ENCODE measurements around the gene GCN1.

Gene GCN1

DNA sequence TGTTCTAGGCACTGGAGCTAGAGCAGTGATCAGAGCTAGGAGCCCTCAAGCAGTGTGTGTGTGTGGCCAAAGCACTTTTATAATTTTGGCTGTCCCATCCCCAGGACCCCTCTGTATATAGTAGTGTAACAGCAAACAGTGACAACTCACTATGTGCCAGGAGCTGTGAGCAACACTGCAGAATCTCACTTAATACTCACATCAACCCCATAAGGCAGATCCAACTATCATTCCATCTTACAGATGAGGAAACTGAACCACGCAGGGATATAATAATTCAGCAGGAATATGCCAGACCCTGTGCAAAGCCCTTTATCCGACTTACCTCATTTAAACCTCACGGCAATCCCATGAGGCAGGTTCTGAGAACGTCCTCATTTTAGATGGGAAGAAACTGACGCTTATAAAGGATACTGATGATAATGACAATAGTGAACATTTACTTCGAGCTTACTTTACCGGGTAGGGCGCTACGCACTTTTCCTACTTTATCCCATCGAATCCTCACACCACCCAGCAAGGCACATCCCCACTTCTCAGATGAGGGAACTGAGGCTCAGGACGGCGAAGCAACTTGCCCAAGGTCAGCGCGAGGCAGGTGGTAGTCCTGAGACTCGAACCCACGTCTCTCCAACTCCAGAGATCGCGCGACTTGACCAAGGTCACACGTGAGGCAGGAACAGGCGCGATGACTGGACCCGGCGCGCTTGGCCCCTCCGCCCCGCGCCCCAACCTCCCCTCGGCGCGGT, 78.6 kb downstream of the GCN1 start:
- no peak for DNase-seq (ENCODE audit: low spot score)

DNA sequence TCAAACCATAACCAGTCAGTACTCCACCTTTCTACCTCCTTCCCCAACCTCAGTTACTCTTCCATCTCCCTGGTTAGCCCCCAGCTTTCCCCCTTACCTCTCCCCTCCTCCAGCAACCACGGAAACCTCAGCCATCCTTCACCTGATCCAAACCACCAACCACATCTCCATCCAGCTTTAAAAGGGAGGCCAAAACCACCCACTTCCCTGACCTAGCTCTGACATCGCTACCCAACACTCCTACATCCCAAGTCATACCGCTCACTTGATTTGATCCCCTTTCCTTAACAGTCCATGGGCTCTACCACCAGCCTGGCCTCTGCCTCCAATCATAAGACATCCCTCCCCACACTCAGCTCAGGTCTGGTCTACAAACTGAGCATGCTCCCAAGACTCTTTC, 79.4 kb downstream of the GCN1 start:
- DNase-seq (ENCODE audit: low spot score): no peak

DNA sequence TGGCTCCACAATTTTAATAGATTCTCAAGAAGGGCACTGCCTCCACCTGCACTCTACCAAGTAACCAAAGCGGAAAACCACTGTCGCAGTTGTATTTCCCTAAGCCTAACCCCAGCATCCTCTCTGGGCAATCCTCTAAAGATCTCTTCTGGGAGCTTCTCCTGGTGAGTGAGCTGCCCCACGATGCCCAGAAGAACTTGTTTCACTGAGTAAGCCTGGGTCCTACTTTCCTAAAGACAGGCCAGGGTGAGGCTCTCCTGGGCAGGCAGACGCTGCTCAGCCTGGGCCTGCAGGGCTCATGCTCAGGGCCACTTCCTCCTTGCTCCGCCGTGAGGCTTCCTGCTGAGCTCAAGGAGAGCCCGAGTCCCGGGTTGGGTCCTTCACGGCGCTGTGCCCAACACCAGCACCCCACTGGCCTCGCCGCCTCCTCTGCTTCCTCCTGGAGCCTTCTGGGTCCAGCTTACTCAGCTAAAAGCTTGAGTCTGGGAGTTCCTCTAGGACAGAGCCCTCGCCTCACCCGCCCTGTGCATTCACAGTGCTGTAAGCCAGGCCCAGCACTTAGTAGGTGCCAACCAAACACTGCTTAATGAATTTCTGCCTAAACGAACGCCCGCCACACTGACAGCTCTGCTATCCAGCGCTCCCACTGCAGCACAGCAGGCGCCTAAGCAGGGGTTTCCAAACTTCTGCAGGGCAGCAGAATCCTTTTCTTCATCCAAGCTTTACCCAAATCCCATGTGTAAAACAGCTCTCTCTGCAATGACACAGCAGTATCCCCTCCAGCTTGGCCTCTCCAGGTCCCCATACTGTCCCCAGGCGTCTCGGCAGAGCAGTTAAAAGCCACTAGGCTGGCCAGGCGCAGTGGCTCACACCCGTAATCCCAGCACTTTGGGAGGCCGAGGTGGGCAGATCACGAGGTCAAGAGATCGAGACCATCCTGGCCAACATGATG, 83.7 kb downstream of the GCN1 start:
- DNase-seq (ENCODE audit: low spot score): peak; percentile 26

DNA sequence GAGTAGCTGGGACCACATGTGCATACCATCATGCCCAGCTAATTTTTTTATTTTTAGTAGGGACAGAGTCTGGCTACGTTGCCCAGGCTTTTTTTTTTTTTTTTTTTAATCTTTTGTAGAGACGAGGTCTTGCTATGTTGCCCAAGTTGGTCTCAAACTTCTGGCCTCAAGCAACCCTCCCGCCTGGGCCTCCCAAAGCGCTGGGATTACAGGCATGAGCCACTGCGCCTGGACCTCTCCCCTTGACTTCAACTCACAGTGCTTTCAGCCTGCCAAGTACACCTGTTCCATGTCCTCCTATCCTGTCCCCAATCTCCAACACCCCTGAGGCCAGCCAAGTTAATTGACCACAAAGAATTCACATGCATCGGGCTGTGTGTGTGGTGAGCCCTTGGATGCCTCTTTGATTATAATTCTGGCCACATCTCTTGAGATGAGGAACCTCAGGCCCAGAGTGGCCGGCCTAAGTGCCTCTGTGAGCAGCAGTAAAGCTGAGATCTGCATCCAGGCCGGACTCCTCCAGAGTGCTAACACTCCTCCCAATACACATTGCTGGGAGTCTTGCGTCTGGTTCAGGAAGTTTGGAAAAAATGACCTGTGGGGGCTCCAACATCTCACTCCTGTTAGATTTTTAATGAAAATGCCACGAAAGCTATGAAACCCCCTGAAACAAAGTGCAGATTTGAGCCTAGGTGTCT, 84.8 kb downstream of the GCN1 start:
- DNase-seq (ENCODE audit: low spot score): no peak

DNA sequence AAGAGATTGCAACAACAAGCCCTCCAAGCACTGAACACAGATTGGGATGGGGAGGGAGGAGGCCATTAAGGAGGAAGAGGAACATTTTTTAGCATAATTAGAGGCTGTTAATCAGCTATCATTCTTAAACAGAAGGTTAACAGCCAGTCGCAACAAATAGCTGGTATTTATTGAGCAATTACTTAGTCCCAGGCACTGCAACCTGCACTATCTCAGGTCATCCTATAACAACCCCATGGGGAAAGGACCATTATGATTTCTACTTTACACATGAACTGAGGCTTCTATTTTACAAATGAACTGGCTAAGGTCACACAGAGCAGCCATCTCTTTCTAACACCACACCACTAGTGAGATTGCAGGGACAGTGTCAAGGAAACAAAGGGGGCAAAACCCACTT, 88.4 kb downstream of the GCN1 start:
- DNase-seq (ENCODE audit: low spot score): no peak

DNA sequence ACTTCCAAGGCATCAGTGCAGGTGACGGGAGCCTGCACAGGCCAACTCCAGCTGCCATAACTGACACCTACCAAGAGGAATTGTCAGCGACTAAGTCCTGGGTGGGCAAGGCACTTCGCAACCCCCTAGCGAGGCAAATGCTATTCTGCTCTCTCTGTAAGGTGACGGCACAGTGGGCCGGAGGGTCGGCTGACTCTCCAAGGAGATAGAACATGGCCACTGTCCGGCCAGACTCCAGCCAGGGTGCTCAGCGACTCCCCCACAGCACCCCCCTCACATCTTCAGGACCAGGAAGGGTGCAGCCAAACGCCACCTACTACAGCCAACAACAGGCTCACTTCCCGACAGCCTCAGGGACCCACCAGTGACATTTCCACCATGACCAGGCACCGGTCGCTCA, 91.1 kb downstream of the GCN1 start:
- DNase-seq (ENCODE audit: low spot score): no peak

DNA sequence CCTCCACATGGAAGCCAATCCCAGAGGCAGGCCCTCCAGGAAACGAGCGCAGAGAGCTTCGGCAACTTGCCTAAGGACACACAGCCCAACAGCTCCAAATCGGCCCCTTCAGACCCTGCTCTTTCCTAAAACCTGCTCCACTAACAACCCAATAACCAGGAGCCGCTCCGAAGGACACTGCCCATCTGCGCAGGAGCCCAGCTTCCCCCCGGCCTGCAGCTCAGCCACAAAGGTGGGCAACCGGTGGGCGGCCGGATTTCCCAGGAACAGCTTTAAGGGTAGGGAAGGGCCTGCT, 91.5 kb downstream of the GCN1 start:
- no peak for DNase-seq (ENCODE audit: low spot score)

DNA sequence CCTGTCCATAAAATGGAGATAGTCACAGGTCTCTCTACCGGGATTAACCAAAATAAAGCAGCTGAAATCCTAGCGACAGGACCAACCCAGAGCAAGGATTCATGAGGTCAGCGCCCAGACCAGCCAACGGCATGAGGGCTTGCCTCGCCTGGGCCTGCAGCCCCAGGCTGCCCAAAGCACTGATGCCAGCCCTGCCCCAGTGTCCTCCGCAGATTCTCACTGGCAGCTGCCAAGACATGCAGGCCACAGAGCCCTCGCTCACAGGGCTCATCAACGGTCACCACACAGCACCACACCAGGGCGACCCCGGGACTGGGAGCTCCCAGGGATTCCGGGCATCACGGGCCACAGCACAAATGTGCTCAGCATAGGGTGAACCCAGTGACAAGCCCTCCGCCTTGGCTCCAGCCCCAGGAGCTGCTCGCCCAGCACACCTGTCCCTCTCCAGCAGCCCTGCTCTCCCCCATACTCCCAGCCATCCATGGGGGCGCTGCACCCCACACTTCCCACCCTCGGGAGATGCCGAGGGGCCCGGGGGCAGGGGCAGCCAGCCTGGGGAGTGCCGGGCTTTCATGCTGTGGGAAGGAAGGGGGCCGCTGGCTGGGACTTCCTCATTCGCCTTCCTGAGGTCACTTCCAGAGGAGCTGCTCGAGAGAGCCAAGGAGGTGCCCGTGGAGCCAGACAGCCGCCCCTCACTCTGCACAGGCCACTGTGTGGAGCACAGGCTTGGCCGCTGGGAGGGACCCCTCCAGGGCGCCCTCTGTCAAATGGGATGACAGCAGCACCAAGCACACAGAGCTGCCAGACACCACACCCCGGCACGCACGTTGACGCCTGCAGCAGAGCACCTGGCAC, 92.1 kb downstream of the GCN1 start:
- no peak for DNase-seq (ENCODE audit: low spot score)

DNA sequence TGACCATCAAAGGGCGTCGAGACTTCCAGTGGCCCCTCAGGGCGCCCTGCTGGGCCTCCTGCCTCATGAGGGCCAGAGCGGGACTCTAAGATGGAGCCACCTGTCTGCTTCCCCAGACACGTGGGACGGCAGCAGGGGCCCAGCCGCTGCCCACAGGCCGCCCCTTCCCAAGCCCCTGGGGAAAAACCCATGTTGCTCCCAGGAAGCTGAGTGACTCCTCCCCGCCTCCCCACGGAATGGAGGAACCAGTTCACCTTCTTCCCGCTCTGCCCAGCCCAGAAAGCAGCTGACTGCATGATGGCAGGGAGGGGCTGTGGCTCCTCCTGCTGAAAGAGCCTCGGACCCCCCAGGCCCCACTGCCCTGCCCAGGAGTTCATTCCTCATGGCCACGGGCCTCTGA, 92.9 kb downstream of the GCN1 start:
- DNase-seq (ENCODE audit: low spot score): no peak

DNA sequence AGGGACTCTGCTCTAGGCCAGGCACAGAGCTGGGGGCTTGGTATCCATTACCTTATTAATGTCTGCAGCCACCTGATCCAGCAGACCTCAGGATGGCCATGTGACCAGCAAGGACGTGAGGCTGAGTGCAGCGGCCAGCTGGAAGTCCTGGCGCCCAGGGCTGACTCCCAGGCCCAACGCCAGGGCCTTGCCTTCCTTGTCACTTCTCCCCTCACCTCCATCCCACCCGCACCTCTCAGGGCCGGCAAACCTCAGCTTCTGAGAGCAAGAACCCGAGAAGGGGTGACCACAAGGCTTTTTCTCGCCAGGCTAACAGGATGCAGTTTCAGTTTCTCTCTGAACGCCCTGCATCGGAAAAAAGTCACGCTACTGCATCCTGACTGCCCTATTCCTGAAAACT, 93.3 kb downstream of the GCN1 start:
- no peak for DNase-seq (ENCODE audit: low spot score)

DNA sequence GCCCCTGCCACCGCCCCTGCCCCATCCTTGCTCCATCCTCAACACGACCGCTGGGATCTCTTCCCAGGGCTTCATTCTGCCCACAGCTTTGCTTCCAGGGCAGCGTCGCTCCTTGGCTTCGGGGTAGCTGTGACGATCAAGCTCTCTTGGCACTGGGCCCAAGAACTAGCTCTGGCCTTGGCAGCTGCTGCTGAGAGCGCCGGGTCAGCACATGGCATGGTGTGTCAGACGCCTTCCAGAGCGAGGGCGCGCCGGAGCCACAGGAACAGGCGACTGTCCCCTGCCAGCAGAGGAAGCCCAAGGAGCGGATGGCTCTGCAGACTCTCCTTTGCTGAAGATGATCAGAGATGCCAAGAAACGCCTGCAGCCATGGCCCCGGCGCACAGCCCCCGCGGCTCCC, 93.9 kb downstream of the GCN1 start:
- DNase-seq (ENCODE audit: low spot score): no peak

DNA sequence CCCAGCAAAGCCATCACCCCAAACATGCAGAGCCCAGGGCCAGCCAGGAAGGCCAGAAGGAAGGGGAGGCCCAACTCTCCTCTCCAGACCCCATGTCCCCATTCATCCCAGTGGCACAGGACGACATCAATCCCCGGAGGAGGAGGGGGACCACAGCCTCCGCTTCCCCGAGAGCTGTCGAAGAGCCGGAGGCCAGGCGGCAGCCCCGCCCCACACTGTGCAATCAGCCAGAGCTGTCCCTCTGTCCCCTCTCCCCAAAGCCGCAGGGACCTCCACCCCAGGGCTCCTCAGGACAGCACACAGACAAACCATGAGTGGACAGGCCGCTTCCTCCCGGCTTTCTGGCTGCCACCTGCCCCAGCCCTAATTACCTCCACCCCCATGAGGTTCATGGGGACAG, 94.8 kb downstream of the GCN1 start:
- no peak for DNase-seq (ENCODE audit: low spot score)

DNA sequence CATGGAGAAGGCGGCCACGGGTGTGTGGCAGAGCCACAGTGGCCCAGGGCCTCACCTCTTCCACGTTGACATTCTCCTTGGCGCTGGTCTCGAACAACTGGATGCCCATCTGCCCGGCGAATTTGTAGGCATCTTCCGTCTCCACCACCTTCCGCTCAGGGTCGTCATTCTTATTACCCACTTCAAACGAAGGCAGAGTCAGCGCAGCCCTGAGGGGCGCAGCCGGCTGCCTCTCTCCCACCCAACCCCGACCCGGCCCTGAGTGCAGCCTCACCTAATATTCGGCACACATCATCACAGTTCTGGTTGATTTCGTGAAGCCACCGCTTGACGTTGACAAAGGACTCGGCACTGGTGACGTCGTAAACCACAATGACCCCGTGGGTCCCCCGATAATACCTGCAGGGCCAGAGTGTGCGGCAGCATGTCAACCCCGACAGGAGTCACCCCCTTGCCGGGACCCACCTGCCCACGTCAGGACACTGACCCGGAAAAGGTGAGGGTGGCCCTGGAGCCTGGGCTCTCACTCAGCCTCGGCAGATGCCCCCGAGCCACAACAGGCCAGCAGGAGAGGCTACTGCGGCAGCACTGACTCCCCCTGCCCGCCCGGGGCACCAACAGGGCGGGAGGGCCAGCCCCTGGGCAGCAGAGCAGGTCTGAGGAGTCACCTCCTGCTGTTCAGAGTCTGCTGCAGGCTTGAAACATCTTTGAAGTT, 95.6 kb downstream of the GCN1 start:
- no peak for DNase-seq (ENCODE audit: low spot score)

DNA sequence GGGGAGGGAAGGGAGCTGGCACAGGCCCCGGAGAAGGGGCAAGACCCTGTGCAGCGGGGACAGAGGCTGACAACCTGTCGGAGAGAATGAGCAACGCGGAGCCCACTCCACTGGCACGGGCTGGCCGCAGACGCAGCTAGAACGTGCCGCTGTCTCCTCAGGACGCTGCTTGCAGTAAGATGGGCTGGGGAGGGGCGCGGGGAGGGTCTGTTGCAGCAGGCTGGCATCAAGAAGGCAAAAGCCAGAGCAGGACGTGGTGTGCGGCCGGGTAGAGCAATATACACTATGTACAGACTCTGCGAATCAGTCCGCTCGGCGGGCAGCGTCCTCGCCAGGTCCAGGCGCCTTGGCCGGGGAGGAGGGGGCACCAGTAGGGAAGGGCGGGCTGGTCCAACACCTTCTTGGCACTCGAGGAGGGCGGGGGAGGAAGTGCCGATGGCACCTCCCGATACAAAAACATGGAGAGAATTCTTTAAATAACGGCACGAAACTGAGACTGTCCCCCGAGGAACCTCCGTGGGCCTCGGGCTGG, 97.8 kb downstream of the GCN1 start:
- DNase-seq (ENCODE audit: low spot score): no peak

DNA sequence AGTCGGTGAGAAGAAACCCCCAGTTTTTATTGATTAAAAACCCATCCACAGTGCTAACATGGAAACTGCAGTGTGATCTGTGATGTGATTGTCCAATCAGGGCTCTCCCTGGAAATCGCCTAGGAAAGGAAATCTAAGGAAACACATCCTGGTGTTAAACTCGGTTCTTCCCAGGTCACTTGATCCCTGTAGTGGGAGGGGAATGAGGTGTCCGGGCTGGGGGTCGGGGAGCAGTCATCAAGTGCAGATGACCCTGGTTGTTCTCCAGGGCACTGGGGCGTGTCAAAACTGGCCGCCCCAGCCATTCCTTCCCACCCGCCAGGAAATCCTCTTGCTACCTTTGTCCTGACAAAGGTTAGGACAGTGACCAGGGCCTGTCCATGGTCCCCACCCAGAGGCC, 98.8 kb downstream of the GCN1 start:
- peak; percentile 31 for DNase-seq (ENCODE audit: low spot score)

DNA sequence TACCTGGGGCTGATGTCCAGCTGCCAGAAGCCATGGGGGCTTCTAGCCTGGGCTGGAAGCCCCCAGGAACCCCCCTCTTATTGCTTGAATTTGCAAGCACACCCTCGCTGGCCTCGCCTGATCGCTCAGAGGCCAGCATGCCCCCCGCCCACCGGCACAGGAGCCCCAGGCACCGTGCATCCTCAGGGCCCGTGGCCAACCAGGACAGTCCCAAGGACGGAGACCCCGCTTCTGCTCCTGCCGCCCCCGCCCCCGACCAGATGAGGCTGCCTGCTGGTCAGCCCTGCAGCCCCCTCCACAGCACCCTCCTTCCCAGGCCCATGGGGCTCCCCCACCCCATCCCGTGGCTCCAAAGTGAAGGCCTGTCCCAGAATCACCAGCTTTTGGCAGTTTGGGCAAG, 99.2 kb downstream of the GCN1 start:
- DNase-seq (ENCODE audit: low spot score): no peak

DNA sequence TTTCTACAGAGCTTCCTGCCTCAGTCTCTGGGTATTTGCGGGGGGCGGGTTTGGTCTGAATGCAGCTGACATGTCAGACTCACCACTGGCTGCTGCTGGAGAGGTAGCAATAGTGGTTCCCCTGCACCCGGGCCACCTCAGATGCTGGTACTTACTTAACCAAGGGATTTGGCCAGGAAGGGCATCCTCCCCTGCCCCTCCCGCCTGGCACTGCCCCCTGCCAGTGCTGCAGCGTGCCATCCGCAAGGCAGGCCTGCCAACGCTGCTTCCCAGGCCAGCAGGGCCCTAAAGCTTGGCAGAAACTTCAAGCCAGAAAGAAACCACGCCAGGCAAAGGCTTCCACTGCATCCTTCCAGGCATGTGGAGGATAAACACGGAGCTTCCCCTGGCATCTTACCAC, 100.0 kb downstream of the GCN1 start:
- peak; percentile 51 for DNase-seq (ENCODE audit: low spot score)

DNA sequence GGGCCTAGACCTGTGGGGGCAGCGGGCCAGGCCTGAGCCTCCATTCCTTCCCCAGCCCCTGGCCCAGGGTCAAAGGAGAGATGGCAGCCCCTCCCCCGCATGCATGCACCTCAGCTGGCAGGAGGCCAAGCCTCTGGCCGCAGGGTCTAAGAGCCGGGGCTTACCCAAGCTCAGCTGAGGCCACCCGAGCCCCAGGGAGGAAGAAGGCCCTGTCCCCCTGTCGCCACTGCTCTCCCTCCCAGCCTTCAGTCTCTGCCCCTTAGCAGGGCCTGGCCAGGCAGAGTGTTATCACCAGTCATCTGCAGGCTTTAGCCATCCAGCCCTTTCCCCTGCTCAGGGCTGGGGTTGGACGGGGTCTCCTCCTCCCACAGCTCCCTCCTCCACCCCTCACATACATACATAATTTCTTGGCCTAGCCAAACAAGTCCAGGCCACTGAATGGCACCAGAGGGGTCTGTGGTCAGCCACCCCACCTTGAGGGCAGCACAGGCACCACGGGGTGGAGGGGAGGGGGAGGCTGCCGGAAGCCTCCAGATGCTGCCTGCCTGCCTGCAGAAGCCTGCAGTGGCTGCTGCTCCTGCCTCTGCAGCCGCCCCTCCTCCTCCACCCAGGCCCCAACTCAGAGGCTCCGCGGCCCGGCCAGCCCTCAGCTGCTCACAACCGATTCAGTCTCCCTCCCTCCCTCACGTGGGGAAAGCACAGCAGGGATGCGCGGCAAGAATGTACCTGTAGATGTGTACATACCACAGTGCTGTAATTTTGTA, 100.7 kb downstream of the GCN1 start:
- peak; percentile 92 for DNase-seq (ENCODE audit: low spot score)

DNA sequence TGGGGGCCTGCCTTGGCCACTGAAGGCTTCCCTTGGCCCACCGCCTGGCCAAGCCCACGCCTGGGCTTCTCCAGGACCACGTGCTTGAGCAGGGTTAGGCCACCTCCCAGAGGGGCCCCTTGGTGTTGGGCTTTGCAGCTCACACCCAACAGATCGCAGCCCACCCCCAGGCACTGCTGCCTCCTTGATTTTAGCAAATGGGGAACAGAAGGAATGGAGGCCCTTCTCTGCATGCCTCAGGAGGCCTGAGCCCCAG, 101.3 kb downstream of the GCN1 start:
- DNase-seq (ENCODE audit: low spot score): no peak

DNA sequence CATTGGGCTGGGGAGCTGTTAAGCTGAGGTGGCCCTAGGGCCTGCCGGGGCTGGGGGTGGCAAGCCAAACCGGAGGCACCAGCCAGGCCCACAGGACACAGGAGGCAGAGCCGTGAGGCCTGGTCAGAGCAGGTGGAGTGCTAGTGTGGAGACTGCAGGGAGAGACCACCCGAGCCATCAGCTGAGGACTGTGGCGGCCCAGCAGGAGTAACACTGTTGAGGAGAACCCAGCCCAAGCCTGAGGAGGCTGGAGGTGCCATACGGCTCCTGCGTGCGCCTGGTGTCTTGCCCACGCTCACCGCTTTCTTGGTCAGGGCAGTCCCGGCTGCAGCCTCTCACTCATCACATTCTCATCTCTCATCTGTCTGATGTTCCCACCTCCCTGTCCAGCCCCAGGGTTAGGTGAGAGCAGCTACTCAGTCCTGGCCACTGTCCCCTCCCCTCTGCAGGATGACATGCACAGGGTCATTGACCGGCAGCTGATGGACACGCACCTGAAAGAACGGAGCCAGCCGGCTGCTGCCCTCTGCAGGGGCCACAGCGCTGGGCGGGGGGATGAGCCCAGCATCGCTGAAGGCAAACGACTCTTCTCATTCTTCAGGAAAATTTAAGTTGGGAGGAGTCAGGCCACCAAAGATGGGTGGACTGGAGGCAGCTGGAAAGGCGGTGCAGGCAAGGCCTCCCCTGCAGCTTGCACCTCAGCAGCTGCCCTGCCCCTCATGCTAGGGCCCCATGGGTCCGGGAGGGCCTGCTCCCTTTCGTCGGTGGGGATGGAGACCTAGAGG, 101.8 kb downstream of the GCN1 start:
- DNase-seq (ENCODE audit: low spot score): no peak
